Measurements from ENCODE around the gene ANO1.

The ANO1 gene

GRCh38 chr11:70109006-70109405 is 30.9 kb downstream of the ANO1 start:
- Histone ChIP-seq H3K36me3 (ENCODE audit: control insufficient read depth in 1 of 2, insufficient read depth in 2 of 2, low read length in 2 of 2) (no peaks in the 10 kb centered on the region), H2BK12ac (ENCODE audit: low read length) (no peak overlapping the region), H2BK5ac (ENCODE audit: low read depth, low read length, poor library complexity) (no peak overlapping the region), H2AK5ac (ENCODE audit: low read length) (no peak overlapping the region), H4K8ac (ENCODE audit: low read depth, low read length) (no peak overlapping the region), H3K9ac (ENCODE audit: low read length) (no peak overlapping the region), H3K4me2 (ENCODE audit: low read length) (no peak overlapping the region), H3K18ac (ENCODE audit: low read length) (no peak overlapping the region), H3K9me3 (ENCODE audit: insufficient read depth, low read depth, low read length) (peaks cover 2% of the 10 kb centered on the region), H3K79me2 (ENCODE audit: control insufficient read depth, insufficient read depth, low read length, poor library complexity) (no peaks in the 10 kb centered on the region), H4K91ac (ENCODE audit: low read depth, low read length) (no peak overlapping the region), H3K4me3 (ENCODE audit: low read depth, low read length) (no peak overlapping the region), H3K79me1 (ENCODE audit: low read length) (no peaks in the 10 kb centered on the region), H2AFZ (ENCODE audit: insufficient read depth, low read length, poor library complexity) (no peak overlapping the region), H2BK120ac (ENCODE audit: insufficient read depth, low read length, poor library complexity) (no peak overlapping the region), H3K27me3 (ENCODE audit: insufficient read depth, low read length) (no peaks in the 10 kb centered on the region), H3K4me1 (ENCODE audit: control insufficient read depth in 1 of 2, insufficient read depth in 2 of 2, low read length in 2 of 2) (peaks cover 0 to 3% of the 10 kb centered on the region in 2 experiments), H3K4ac (ENCODE audit: low read depth, low read length) (no peak overlapping the region), H3K14ac (ENCODE audit: low read length) (no peak overlapping the region), H3K23ac (ENCODE audit: low read length) (no peak overlapping the region), H4K12ac (ENCODE audit: low read depth, low read length) (no peak overlapping the region), H3K27ac (ENCODE audit: low read depth, low read length) (no peak overlapping the region)
- DNase-seq: no peak
- no CpG with 5 or more reads among the region's 7 CpGs for WGBS (ENCODE audit: extremely low coverage, insufficient coverage, insufficient read length)

DNA sequence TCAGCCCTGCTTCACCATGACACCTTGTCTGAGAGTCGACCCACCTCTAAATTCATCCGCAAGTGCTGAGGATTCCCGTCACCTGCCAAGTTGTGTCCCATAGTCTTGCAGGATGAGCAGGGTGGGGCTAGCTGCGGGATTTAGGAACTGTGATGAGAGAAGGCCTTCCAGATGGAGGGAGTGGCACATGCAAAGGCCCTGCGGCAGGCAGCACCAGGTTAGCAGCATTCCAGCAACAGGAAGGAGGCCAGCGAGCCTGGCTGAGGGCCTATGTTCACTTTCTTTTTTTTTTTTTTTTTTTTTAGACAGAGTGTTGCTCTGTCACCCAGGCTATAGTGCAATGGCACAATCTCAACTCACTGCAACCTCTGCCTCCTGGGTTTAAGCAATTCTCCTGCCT is 31.8 kb downstream of the ANO1 start:
- no peaks in the 10 kb centered on the region for H3K36me3 ChIP-seq (ENCODE audit: control insufficient read depth in 1 of 2, insufficient read depth in 2 of 2, low read length in 2 of 2)
- H3K9ac ChIP-seq (ENCODE audit: low read length): no peak overlapping the region

DNA sequence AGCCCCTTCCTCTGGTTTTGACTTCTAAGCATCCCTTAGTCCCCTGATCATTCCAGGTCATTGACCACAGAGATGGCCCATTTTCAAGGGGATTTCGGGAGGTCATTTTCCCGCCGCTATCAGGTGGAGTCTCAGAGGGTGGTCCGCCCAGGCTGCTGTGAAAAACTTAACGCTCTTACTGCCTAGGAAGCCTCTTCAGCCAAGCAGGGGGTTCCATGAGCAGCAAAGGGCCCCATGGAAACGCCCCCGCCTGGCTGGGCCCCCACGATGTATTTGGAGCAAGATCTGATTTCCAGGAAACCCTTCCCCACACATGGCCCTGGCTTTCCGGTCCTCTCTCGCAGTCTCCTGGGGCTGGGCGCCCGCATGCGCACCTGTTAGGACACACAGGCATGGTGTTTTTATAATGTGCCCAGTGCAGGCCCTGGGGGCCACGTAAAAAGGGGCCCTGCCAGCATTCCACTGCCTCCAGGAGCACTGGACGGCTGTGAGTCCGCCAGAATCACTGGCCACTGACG is 32.5 kb downstream of the ANO1 start:
- Histone ChIP-seq H4K91ac (ENCODE audit: low read depth, low read length) (no peak overlapping the region), H4K12ac (ENCODE audit: low read depth, low read length) (no peak overlapping the region), H3K4me2 (ENCODE audit: low read length) (no peak overlapping the region), H2AK5ac (ENCODE audit: low read length) (no peak overlapping the region), H2AFZ (ENCODE audit: insufficient read depth, low read length, poor library complexity) (no peak overlapping the region), H3K4me3 (ENCODE audit: low read depth, low read length) (no peak overlapping the region), H3K27ac (ENCODE audit: low read depth, low read length) (no peak overlapping the region), H3K23ac (ENCODE audit: low read length) (no peak overlapping the region), H3K4me1 (ENCODE audit: control insufficient read depth in 1 of 2, insufficient read depth in 2 of 2, low read length in 2 of 2) (peaks cover 0 to 3% of the 10 kb centered on the region in 2 experiments), H2BK120ac (ENCODE audit: insufficient read depth, low read length, poor library complexity) (no peak overlapping the region), H2BK12ac (ENCODE audit: low read length) (no peak overlapping the region), H3K36me3 (ENCODE audit: control insufficient read depth in 1 of 2, insufficient read depth in 2 of 2, low read length in 2 of 2) (no peaks in the 10 kb centered on the region), H3K79me1 (ENCODE audit: low read length) (no peaks in the 10 kb centered on the region), H3K9ac (ENCODE audit: low read length) (no peak overlapping the region), H4K8ac (ENCODE audit: low read depth, low read length) (no peak overlapping the region), H3K9me3 (ENCODE audit: insufficient read depth, low read depth, low read length) (peaks cover 2% of the 10 kb centered on the region), H3K4ac (ENCODE audit: low read depth, low read length) (no peak overlapping the region), H2BK5ac (ENCODE audit: low read depth, low read length, poor library complexity) (no peak overlapping the region), H3K79me2 (ENCODE audit: control insufficient read depth, insufficient read depth, low read length, poor library complexity) (no peaks in the 10 kb centered on the region), H3K14ac (ENCODE audit: low read length) (no peak overlapping the region), H3K27me3 (ENCODE audit: insufficient read depth, low read length) (no peaks in the 10 kb centered on the region), H3K18ac (ENCODE audit: low read length) (no peak overlapping the region)
- no peak for DNase-seq
- WGBS (ENCODE audit: extremely low coverage, insufficient coverage, insufficient read length): no CpG with 5 or more reads among the region's 17 CpGs

More for the DNA sequence above, 31.8 kb downstream of the ANO1 start:
- WGBS (ENCODE audit: extremely low coverage, insufficient coverage, insufficient read length): no CpG with 5 or more reads among the region's 6 CpGs
- Histone ChIP-seq H3K4me3 (ENCODE audit: low read depth, low read length) (no peak overlapping the region), H3K23ac (ENCODE audit: low read length) (no peak overlapping the region), H4K91ac (ENCODE audit: low read depth, low read length) (no peak overlapping the region), H3K18ac (ENCODE audit: low read length) (no peak overlapping the region), H3K4ac (ENCODE audit: low read depth, low read length) (no peak overlapping the region), H2BK120ac (ENCODE audit: insufficient read depth, low read length, poor library complexity) (no peak overlapping the region), H3K4me1 (ENCODE audit: control insufficient read depth in 1 of 2, insufficient read depth in 2 of 2, low read length in 2 of 2) (peaks cover 0 to 3% of the 10 kb centered on the region in 2 experiments), H4K12ac (ENCODE audit: low read depth, low read length) (no peak overlapping the region), H3K9me3 (ENCODE audit: insufficient read depth, low read depth, low read length) (peaks cover 2% of the 10 kb centered on the region), H3K79me2 (ENCODE audit: control insufficient read depth, insufficient read depth, low read length, poor library complexity) (no peaks in the 10 kb centered on the region), H2BK5ac (ENCODE audit: low read depth, low read length, poor library complexity) (no peak overlapping the region), H2AFZ (ENCODE audit: insufficient read depth, low read length, poor library complexity) (no peak overlapping the region), H3K27me3 (ENCODE audit: insufficient read depth, low read length) (no peaks in the 10 kb centered on the region), H3K79me1 (ENCODE audit: low read length) (no peaks in the 10 kb centered on the region), H2BK12ac (ENCODE audit: low read length) (no peak overlapping the region), H3K14ac (ENCODE audit: low read length) (no peak overlapping the region), H3K27ac (ENCODE audit: low read depth, low read length) (no peak overlapping the region), H2AK5ac (ENCODE audit: low read length) (no peak overlapping the region), H4K8ac (ENCODE audit: low read depth, low read length) (no peak overlapping the region), H3K4me2 (ENCODE audit: low read length) (no peak overlapping the region)
- DNase-seq: peak; percentile 46 to 80

DNA sequence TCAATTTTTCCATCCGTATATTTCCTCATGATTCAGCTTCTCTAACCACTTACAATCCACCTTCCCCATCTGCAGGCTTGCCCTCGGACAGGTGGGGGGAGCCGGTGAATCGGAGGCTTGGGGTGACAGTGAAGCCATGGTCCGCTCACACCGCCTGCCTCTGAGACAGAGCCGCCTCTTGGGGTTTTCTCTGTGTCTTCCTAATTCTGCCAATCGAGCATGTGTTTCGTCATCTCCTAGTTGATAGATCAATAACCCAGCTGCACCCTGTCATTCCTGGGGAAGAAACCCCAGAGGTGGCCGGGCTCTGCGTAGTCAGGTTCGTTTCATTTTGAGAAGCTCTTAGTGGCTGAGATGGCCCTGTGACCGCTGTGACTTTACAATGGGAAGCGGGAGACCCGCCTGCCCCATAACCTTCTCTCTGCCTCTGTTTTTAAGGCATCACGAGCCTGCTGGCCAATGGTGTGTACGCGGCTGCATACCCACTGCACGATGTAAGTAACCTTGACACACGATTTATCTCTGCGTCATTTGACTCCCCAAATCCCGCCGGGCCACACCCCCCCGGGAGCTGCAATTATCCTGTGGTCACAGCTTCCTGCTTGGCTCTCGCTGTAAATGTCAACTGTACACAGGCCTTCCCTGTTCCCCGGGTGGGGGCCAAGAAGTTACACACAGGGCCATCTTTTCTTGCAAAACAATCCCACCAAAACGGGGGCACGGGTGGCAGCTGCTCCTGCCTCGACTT is 33.3 kb downstream of the ANO1 start:
- Histone ChIP-seq H3K36me3 (ENCODE audit: control insufficient read depth in 1 of 2, insufficient read depth in 2 of 2, low read length in 2 of 2) (no peaks in the 10 kb centered on the region), H3K9ac (ENCODE audit: low read length) (no peak overlapping the region), H2AFZ (ENCODE audit: insufficient read depth, low read length, poor library complexity) (no peak overlapping the region), H3K79me2 (ENCODE audit: control insufficient read depth, insufficient read depth, low read length, poor library complexity) (no peaks in the 10 kb centered on the region), H3K4ac (ENCODE audit: low read depth, low read length) (no peak overlapping the region), H3K79me1 (ENCODE audit: low read length) (no peaks in the 10 kb centered on the region), H3K4me2 (ENCODE audit: low read length) (no peak overlapping the region), H3K23ac (ENCODE audit: low read length) (no peak overlapping the region), H2BK12ac (ENCODE audit: low read length) (no peak overlapping the region), H3K27ac (ENCODE audit: low read depth, low read length) (no peak overlapping the region), H2BK120ac (ENCODE audit: insufficient read depth, low read length, poor library complexity) (no peak overlapping the region), H4K91ac (ENCODE audit: low read depth, low read length) (no peak overlapping the region), H3K4me3 (ENCODE audit: low read depth, low read length) (no peak overlapping the region), H4K8ac (ENCODE audit: low read depth, low read length) (no peak overlapping the region), H3K4me1 (ENCODE audit: control insufficient read depth in 1 of 2, insufficient read depth in 2 of 2, low read length in 2 of 2) (peaks cover 0 to 3% of the 10 kb centered on the region in 2 experiments), H3K9me3 (ENCODE audit: insufficient read depth, low read depth, low read length) (peaks cover 2% of the 10 kb centered on the region), H3K18ac (ENCODE audit: low read length) (no peak overlapping the region), H2BK5ac (ENCODE audit: low read depth, low read length, poor library complexity) (no peak overlapping the region), H2AK5ac (ENCODE audit: low read length) (no peak overlapping the region), H4K12ac (ENCODE audit: low read depth, low read length) (no peak overlapping the region), H3K27me3 (ENCODE audit: insufficient read depth, low read length) (no peaks in the 10 kb centered on the region), H3K14ac (ENCODE audit: low read length) (no peak overlapping the region)
- WGBS (ENCODE audit: extremely low coverage, insufficient coverage, insufficient read length): 100% methylated on average over 1 of the region's 29 CpGs
- DNase-seq: no peak

Data from trophoblast cell (in vitro differentiated cells and primary cell).